Measurements from ENCODE around the gene MALAT1.
"Not testable (repeated sequence)": the region's sequence is repeated elsewhere in the genome, so short reads cannot be mapped to it uniquely, and the experiment has no call there.

The MALAT1 gene

DNA sequence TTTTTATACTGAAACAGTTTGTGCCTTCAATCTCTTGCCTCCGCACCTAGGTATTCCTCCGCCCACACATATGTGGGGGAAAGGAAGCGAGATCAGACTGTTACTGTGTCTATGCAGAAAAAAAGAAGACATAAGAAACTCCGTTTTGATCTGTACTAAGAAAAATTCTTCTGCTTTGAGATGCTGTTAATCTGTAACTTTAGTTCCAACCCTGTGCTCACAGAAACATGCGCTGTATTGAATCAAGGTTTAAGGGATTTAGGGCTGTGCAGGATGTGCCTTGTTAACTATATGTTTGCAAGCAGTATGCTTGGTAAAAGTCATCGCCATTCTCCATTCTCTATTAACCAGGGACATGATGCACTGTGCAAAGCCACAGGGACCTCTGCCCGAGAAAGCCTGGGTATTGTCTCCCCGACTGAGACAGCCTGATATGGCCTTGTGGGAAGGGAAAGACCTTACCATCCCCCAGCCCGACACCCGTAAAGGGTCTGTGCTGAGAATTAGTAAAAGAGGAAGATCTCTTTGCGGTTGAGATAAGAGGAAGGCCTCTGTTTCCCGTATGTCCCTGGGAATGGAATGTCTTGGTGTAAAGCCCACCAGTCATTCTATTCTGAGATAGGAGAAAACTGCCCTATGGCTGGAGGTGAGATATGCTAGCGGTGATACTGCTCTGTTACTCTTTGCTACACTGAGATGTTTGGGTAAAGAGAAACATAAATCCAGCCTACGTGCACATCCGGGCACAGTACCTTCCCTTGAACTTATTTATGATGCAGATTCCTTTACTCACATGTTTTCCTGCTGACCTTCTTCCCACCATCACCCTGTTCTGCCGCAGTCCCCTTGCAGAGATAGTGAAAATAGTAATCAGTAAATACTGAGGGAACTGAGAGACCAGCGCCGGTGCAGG lies 24.1 kb downstream of the MALAT1 start:
- DNase-seq = peak; percentile 93

GRCh38 chr11:65523631-65523968 lies 24.8 kb downstream of the MALAT1 start:
- DNase-seq = not testable (repeated sequence)

DNA sequence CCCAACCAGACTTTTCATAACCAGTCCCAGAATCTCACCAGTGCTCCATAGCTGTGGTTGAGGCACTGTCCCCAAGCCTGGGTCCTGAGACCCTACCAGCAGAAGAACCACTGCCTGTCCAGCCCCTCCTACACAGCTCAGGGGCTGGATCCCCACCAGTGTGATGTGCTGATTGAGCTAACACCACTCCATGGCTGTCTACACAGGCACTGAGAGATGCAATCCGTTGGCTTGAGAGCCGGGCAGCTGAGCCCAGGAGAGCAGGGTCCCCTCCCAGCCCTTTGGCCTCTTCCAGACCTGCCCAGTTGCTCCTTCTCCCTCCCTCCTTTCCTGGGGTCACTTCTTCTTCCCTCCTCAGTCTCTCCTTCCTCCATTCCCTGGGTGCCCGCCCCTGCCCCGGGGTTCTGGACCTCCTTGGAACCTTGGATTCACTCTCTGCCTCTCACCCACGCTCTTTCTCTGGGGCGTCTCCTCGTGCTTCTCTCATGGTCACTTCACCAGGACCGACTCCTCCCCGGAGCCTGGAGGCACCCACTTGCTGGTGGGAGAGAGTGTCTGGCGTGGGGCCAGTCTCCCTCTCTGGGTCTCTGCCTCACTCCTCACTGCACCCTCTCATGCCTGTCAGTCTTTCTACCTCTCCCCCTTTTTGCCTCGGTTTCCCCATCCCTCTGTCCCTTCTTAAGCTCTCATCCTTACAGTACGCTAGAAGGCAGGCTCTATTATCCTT lies 25.3 kb downstream of the MALAT1 start:
- no peak for DNase-seq

GRCh38 chr11:65524741-65525545 lies 26.1 kb downstream of the MALAT1 start, which contains the start of gene SCYL1:
Gene SCYL1, plus strand, starts transcription at chr11:65525083. Its CDS starts 71 bp downstream, at chr11:65525154.
- DNase-seq = peak; percentile 87

GRCh38 chr11:65525546-65526480 lies 27.0 kb downstream of the MALAT1 start:
- DNase-seq = peak; percentile 41

DNA sequence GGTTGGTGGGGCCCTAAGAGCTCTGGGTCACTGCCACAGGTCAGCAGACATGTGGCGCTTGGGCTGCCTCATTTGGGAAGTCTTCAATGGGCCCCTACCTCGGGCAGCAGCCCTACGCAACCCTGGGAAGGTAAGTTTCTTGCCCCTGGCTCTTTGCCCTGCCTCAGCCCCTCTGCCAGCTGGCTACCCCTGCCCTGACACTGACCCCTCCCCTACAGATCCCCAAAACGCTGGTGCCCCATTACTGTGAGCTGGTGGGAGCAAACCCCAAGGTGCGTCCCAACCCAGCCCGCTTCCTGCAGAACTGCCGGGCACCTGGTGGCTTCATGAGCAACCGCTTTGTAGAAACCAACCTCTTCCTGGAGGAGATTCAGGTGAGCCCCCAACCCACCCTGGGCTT lies 27.9 kb downstream of the MALAT1 start:
- no peak for DNase-seq

- no peak for DNase-seq
Observed at GRCh38 chr11:65528819-65529350, 30.0 kb downstream of the MALAT1 start.

GRCh38 chr11:65529475-65530156 lies 30.8 kb downstream of the MALAT1 start:
- DNase-seq = no peak

- peak; percentile 69 for DNase-seq
Observed at GRCh38 chr11:65530157-65530496, 31.3 kb downstream of the MALAT1 start.

GRCh38 chr11:65532388-65533064 lies 33.7 kb downstream of the MALAT1 start:
- no peak for DNase-seq

GRCh38 chr11:65535102-65535501 lies 36.3 kb downstream of the MALAT1 start:
- no peak for DNase-seq

DNA sequence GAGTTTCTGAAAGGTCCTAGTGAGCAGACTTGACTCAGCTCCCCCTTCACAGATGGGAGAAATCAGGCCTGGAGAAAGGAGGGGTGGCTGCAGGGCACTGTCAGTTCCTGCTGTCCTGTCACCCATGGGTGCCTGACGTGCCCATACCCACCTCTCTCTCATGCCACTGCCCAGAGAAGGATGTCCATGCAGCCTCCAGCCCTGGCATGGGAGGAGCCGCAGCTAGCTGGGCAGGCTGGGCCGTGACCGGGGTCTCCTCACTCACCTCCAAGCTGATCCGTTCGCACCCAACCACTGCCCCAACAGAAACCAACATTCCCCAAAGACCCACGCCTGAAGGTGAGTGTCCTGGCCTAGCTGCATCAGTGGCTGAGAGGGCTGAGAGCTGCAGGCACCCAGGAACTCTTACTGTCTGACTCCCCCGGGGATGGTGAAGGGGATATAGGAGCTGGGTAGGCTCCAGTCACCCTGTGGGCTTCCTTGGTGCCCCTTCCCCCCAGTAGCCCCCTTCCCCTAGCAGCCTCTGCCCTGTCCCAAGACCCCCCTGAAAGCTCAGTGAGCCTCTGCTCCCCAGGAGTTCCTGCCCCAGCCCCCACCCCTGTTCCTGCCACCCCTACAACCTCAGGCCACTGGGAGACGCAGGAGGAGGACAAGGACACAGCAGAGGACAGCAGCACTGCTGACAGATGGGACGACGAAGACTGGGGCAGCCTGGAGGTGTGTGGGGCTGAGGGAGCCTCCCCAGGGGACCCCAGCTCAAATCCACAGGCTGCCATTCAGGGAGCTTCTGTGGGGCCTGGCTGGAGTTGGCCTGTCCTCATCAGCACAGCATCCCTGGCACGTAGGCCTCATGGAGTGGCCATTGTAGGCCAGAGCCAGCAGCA lies 37.8 kb downstream of the MALAT1 start:
- DNase-seq = no peak

DNA sequence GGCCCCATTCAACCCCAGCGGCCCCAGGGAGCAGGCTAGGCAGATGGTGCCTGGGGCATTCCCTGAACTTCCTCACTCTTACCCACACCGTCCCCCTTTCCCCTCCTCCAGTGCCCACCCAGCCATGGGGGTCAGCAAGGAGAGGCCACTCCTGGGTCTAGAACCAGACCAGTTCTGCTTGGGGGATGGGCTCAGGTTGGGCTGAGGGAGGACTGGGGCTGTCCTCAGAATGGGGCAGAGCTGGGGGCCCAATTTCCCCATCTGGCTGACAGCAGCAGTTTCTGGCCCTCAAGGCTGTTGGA lies 38.4 kb downstream of the MALAT1 start:
- no peak for DNase-seq

- DNase-seq = no peak
Observed at GRCh38 chr11:65537620-65538231, 38.9 kb downstream of the MALAT1 start.

GRCh38 chr11:65538232-65538914 lies 39.5 kb downstream of the MALAT1 start:
- DNase-seq = no peak

DNA sequence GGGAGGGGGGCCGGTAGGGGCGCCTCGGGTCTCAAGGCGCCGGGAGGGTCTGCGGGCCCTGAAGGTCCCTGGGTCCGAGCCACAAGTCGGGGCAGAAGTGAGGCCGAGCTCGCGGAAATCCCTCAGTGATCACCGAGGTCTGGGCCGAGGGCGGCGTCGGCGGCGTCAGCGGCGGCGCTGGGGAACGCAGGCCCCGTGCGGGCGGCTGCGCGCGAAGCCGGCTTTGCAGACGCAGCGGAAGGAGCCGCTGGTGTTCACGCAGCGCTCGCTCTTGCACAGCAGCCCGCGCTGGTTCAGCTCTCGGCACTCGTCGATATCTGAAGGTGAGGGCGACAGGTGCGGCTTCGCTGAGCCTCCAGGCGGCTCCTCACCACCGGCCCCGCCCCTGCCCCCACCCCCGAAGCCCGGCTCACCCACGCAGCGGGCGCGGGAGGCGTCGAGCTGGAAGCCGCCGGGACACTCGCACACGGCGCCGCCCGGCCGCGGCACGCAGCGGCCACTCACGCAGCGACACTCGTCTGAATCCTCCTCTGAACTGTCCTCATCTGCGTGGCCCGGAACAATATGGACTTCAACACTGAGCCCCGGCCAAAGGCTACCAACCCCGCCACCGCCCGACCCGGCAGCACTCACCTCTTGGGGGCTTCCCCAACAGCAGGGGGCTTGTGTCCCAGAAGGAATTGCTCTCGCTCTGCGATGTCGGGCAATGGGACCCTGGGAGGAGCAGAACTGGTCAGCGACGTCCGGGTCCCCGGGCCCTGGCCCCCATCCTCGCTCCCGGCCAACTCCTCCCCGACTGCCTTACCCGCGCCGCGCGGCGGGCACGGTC lies 40.3 kb downstream of the MALAT1 start:
- no peak for DNase-seq

GRCh38 chr11:65539744-65540289 lies 41.0 kb downstream of the MALAT1 start:
- DNase-seq = peak; percentile 91

All from hematopoietic multipotent progenitor cell treated with erythropoietin and hydrocortisone succinate and interleukin-3 and kit ligand, for 4 days (in vitro differentiated cells).